PC-9 (cell line): ENCODE measurements around the gene WSCD2. TPM values are rescaled to one million over a fixed set of nuclear protein-coding genes. Genes with fewer than 3 reads are reported as not detected.

Source experiments
- BruUV-seq: library from RNA; stranded (reverse); fragments of 400-500 nt; replicated peaks from 2 replicates; lab custom pipeline; 2021; lab: Mats Ljungman, UMichigan
- CTCF ChIA-PET: fragments of 300-600 bp; sonication (Branson Sonifier 250); formaldehyde crosslinking; loops from one replicate; lab custom pipeline; 2022; ENCODE audit warnings: antibody characterized with exemption; lab: Charles Lee
- POLR2A ChIA-PET: fragments of 300-600 bp; sonication (Branson Sonifier 250); formaldehyde crosslinking; loops from one replicate; lab custom pipeline; 2022; ENCODE audit warnings: antibody characterized with exemption; ENCODE audit not compliant: unreplicated experiment; lab: Charles Lee
- DNase-seq, 2 experiments: peaks; one replicate each; pipeline versions ENCODE4 v3.0.0 to v3.0.0-alpha.2; 2015 to 2022; ENCODE audit warnings: mixed read lengths in 1 of 2
- H2AFZ ChIP-seq: fragments of 200-600 bp; sonication (generic); 2 replicates; pipeline ENCODE4 v1.8.1; 2017; ENCODE audit warnings: antibody characterized with exemption
- H3F3A ChIP-seq: fragments of 200-600 bp; sonication (generic); 2 replicates; pipeline ENCODE4 v1.8.1; 2017; ENCODE audit warnings: antibody characterized with exemption, mild to moderate bottlenecking, low read depth; ENCODE audit not compliant: insufficient read depth
- H3K27ac ChIP-seq: fragments of 200-600 bp; sonication (generic); 2 replicates; pipeline ENCODE4 v1.6.1; 2016; ENCODE audit warnings: mixed run types
- H3K27me3 ChIP-seq: fragments of 200-600 bp; sonication (generic); 2 replicates; pipeline ENCODE4 v1.6.1; 2016; ENCODE audit warnings: low read depth, mixed run types; ENCODE audit not compliant: insufficient read depth
- H3K36me3 ChIP-seq: fragments of 200-600 bp; sonication (generic); 2 replicates; pipeline ENCODE4 v1.6.1; 2016; ENCODE audit warnings: low read depth, mixed run types
- H3K4me1 ChIP-seq: fragments of 200-600 bp; sonication (generic); replicated peaks from 2 replicates; pipeline ENCODE4 v1.6.1; 2016; ENCODE audit warnings: mixed run types; ENCODE audit not compliant: insufficient read depth
- H3K4me2 ChIP-seq: fragments of 200-600 bp; sonication (generic); 2 replicates; pipeline ENCODE4 v1.6.1; 2017; ENCODE audit warnings: mixed run types
- H3K4me3 ChIP-seq: fragments of 200-600 bp; sonication (generic); 2 replicates; pipeline ENCODE4 v1.6.1; 2016; ENCODE audit warnings: mixed run types
- H3K79me2 ChIP-seq: fragments of 200-600 bp; sonication (generic); 2 replicates; pipeline ENCODE4 v1.6.1; 2017; ENCODE audit warnings: low read depth, mixed run types
- H3K9me2 ChIP-seq: fragments of 200-600 bp; sonication (generic); 2 replicates; pipeline ENCODE4 v1.8.1; 2017; ENCODE audit warnings: mild to moderate bottlenecking; ENCODE audit not compliant: insufficient read depth
- H3K9me3 ChIP-seq: fragments of 200-600 bp; sonication (generic); 2 replicates; pipeline ENCODE4 v1.8.1; 2016; ENCODE audit warnings: low read depth; ENCODE audit not compliant: insufficient read depth
- H4K20me1 ChIP-seq: fragments of 200-600 bp; sonication (generic); 2 replicates; pipeline ENCODE4 v1.8.1; 2017; ENCODE audit not compliant: insufficient read depth
- CTCF ChIP-seq: fragments of 200-600 bp; sonication (generic); conservative IDR thresholded peaks from 2 replicates; pipeline ENCODE4 v1.6.1; 2017; ENCODE audit warnings: mixed run types, antibody characterized with exemption, mild to moderate bottlenecking, moderate library complexity
- EZH2 ChIP-seq: fragments of 200-600 bp; sonication (generic); IDR thresholded peaks from 2 replicates; pipeline ENCODE4 v1.8.0; 2017; ENCODE audit warnings: antibody characterized with exemption, low read depth
- intact Hi-C: fragments of 100-400 bp; cut with micrococcal nuclease; formaldehyde crosslinking; loops from one replicate; pipeline ENCODE4 v1.10.0; 2022; ENCODE audit not compliant: unreplicated experiment
- total RNA-seq: library from RNA; stranded (reverse); gene quantifications from 2 replicates; pipeline ENCODE4 v1.2.3, GENCODE V29; 2021

The WSCD2 gene
- total RNA-seq, 1 experiment from 2014 or later: not detected

GRCh38 chr12:108201808-108202207 lies 72.7 kb downstream of the WSCD2 start:
- intact Hi-C loops: no loop called here
- ChIA-PET CTCF (no interaction called here), POLR2A (no interaction called here)
- TF ChIP-seq CTCF (no peak), EZH2 (no peak)
- Histone ChIP-seq H3K9me3 (no peaks in the 10 kb centered on the region), H3K27me3 (peaks cover 32% of the 10 kb centered on the region), H2AFZ (no peak overlapping the region), H3F3A (no peaks in the 10 kb centered on the region), H3K36me3 (no peaks in the 10 kb centered on the region), H3K4me2 (no peak overlapping the region), H3K27ac (no peak overlapping the region), H3K9me2 (no peaks in the 10 kb centered on the region), H3K4me1 (no peaks in the 10 kb centered on the region), H3K4me3 (no peak overlapping the region), H3K79me2 (no peaks in the 10 kb centered on the region), H4K20me1 (no peaks in the 10 kb centered on the region; the same call in 1 of the 2 replicates)
- no peak for DNase-seq
- no TSS peak for BruUV-seq

GRCh38 chr12:108204117-108204987 lies 75.3 kb downstream of the WSCD2 start:
- no TSS peak for BruUV-seq
- no peak overlapping the region for H2AFZ ChIP-seq
- ChIA-PET POLR2A (no interaction called here), CTCF (no interaction called here)
- TF ChIP-seq EZH2 (no peak), CTCF (no peak)
- H3K79me2 ChIP-seq: no peaks in the 10 kb centered on the region
- no peaks in the 10 kb centered on the region; the same call in 1 of the 2 replicates for H4K20me1 ChIP-seq
- H3K4me1 ChIP-seq: no peaks in the 10 kb centered on the region
- no peaks in the 10 kb centered on the region for H3K36me3 ChIP-seq
- intact Hi-C loops: no loop called here
- no peak overlapping the region for H3K27ac ChIP-seq
- H3K9me3 ChIP-seq: no peaks in the 10 kb centered on the region
- no peaks in the 10 kb centered on the region for H3K9me2 ChIP-seq
- H3F3A ChIP-seq: no peaks in the 10 kb centered on the region
- no peak overlapping the region for H3K4me3 ChIP-seq
- no peak overlapping the region for H3K4me2 ChIP-seq
- H3K27me3 ChIP-seq: peaks cover 41% of the 10 kb centered on the region
- no peak for DNase-seq

GRCh38 chr12:108205864-108206263 lies 76.8 kb downstream of the WSCD2 start:
- Histone ChIP-seq H2AFZ (no peak overlapping the region), H4K20me1 (no peaks in the 10 kb centered on the region; the same call in 1 of the 2 replicates), H3K4me3 (no peak overlapping the region), H3K36me3 (no peaks in the 10 kb centered on the region), H3K4me1 (no peaks in the 10 kb centered on the region), H3F3A (no peaks in the 10 kb centered on the region), H3K9me3 (no peaks in the 10 kb centered on the region), H3K9me2 (no peaks in the 10 kb centered on the region), H3K27ac (no peak overlapping the region), H3K27me3 (peaks cover 41% of the 10 kb centered on the region), H3K79me2 (no peaks in the 10 kb centered on the region), H3K4me2 (no peak overlapping the region)
- ChIA-PET POLR2A (no interaction called here), CTCF (no interaction called here)
- BruUV-seq: no TSS peak
- DNase-seq: no peak
- intact Hi-C loops: no loop called here
- TF ChIP-seq CTCF (no peak), EZH2 (no peak)
